CD4-positive, alpha-beta memory T cell (primary cell): ENCODE results near the gene RNASEH2C. TPM values are rescaled to one million over a fixed set of nuclear protein-coding genes. Genes with fewer than 3 reads are reported as not detected.
"Not testable (repeated sequence)": the region's sequence is repeated elsewhere in the genome, so short reads cannot be mapped to it uniquely, and the experiment has no call there.

Source experiments
- CTCF ChIA-PET: fragments of 350-600 bp; sonication (Branson Sonifier 250); formaldehyde crosslinking; loops from one replicate; lab custom pipeline; 2021; ENCODE audit warnings: inconsistent platforms; ENCODE audit not compliant: partially characterized antibody; lab: Charles Lee
- POLR2A ChIA-PET: fragments of 350-600 bp; sonication (Branson Sonifier 250); formaldehyde crosslinking; loops from one replicate; lab custom pipeline; 2021; ENCODE audit not compliant: partially characterized antibody; lab: Charles Lee
- DNase-seq, 5 donors: peaks; one replicate each; pipeline versions ENCODE4 v3.0.0 to v3.0.0-alpha.2; 2020 to 2022; ENCODE audit warnings: mixed read lengths in 1 of 5
- H3K27ac ChIP-seq: one replicate; pipeline ENCODE4 v1.7.0; 2013; ENCODE audit warnings: low read depth, low read length
- H3K27me3 ChIP-seq: 2 replicates; pipeline ENCODE4 v1.7.0; 2013; ENCODE audit warnings: mild to moderate bottlenecking, low read length, moderate library complexity; ENCODE audit not compliant: insufficient read depth
- H3K36me3 ChIP-seq: 2 replicates; pipeline ENCODE4 v1.7.0; 2013; ENCODE audit warnings: mild to moderate bottlenecking, low read length, moderate library complexity; ENCODE audit not compliant: insufficient read depth
- H3K4me1 ChIP-seq: 2 replicates; pipeline ENCODE4 v1.7.0; 2013; ENCODE audit warnings: mild to moderate bottlenecking, low read length, moderate library complexity; ENCODE audit not compliant: insufficient read depth
- H3K4me3 ChIP-seq, 2 donors: one replicate each; pipeline ENCODE4 v1.7.0; 2013; ENCODE audit warnings: low read length in 2 of 2, mild to moderate bottlenecking in 1 of 2
- H3K9me3 ChIP-seq, 2 donors: one replicate each; pipeline ENCODE4 v1.7.0; 2013; ENCODE audit warnings: low read length in 2 of 2, control low read depth in 1 of 2; ENCODE audit not compliant: control insufficient read depth in 1 of 2
- H3K27ac Mint-ChIP-seq, 7 donors: one replicate each; pipeline ENCODE4 v1.8.0; 2020 to 2021; ENCODE audit warnings: mixed read lengths in 7 of 7, mild to moderate bottlenecking in 6 of 7, inconsistent platforms in 3 of 7, moderate library complexity in 3 of 7
- H3K27me3 Mint-ChIP-seq, 2 donors: one replicate each; pipeline ENCODE4 v1.8.0; 2020 to 2021; ENCODE audit warnings: mixed read lengths in 2 of 2
- H3K36me3 Mint-ChIP-seq, 2 donors: one replicate each; pipeline ENCODE4 v1.8.0; 2020 to 2021; ENCODE audit warnings: mixed read lengths in 2 of 2, inconsistent platforms in 1 of 2, mild to moderate bottlenecking in 1 of 2
- H3K4me1 Mint-ChIP-seq, 4 donors: one replicate each; pipeline ENCODE4 v1.8.0; 2020 to 2021; ENCODE audit warnings: mixed read lengths in 4 of 4, mild to moderate bottlenecking in 1 of 4
- H3K4me3 Mint-ChIP-seq, 8 donors: one replicate each; pipeline ENCODE4 v1.8.0; 2020 to 2021; ENCODE audit warnings: mixed read lengths in 8 of 8, mild to moderate bottlenecking in 7 of 8, moderate library complexity in 6 of 8, inconsistent platforms in 3 of 8
- H3K9me3 Mint-ChIP-seq, 8 donors: one replicate each; pipeline ENCODE4 v1.8.0; 2020 to 2021; ENCODE audit warnings: mixed read lengths in 8 of 8, mild to moderate bottlenecking in 5 of 8, inconsistent platforms in 3 of 8, moderate library complexity in 1 of 8
- intact Hi-C: fragments of 100-400 bp; cut with micrococcal nuclease; formaldehyde crosslinking; loops from one replicate; pipeline ENCODE4 v1.15.1; 2023
- polyA plus RNA-seq, 2 donors: library from polyadenylated mRNA; unstranded; fragments of 300-500 nt; fragmentation: Illumina TruSeq; gene quantifications; one replicate each; pipeline ENCODE4 v1.2.3, GENCODE V29; 2021
- total RNA-seq, 2 experiments: library from RNA; stranded (reverse); gene quantifications; one replicate each; pipeline ENCODE4 v1.2.3, GENCODE V29; 2021

The RNASEH2C gene
- total and polyA plus RNA-seq, 4 experiments from 2014 or later: 61.4 to 74.2 (median 69.4) TPM

DNA sequence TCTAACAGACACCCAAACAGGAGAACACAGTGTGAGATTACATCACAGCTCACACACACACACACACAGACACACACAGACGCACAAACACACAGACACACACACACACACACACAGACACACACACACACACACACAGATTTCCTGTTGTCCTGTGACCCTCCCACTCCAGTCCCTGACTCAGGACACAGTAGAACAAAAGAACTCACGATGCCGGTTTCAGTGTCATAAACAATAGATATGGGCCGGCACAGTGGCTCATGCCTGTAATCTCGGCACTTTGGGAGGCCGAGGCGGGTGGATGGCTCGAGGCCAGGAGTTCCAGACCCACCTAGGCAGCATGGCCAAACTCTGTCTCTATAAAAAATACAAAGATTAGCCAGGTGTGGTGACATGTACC, 22.4 kb downstream of the RNASEH2C start:
- Histone ChIP-seq H3K9me3 (no peaks in the 10 kb centered on the region), H3K4me3 (no peak overlapping the region), H3K27me3 (no peaks in the 10 kb centered on the region), H3K36me3 (no peaks in the 10 kb centered on the region), H3K4me1 (no peaks in the 10 kb centered on the region), H3K27ac (no peak overlapping the region)
- DNase-seq: no peak
- ChIA-PET CTCF (no interaction called here), POLR2A (no interaction called here)
- Mint-ChIP-seq H3K9me3 (no peaks in the 10 kb centered on the region), H3K4me3 (no peak overlapping the region), H3K36me3 (no peaks in the 10 kb centered on the region), H3K4me1 (no peaks in the 10 kb centered on the region), H3K27me3 (peaks cover 1 to 5% of the 10 kb centered on the region in 2 donors), H3K27ac (no peak overlapping the region)
- intact Hi-C loops: no loop called here

GRCh38 chr11:65696802-65697552, 23.6 kb downstream of the RNASEH2C start:
- POLR2A ChIA-PET: no interaction called here
- no peak overlapping the region for H3K4me3 ChIP-seq
- intact Hi-C loops: no loop called here
- no peaks in the 10 kb centered on the region for H3K4me1 ChIP-seq
- no peaks in the 10 kb centered on the region for H3K9me3 Mint-ChIP-seq
- H3K27me3 ChIP-seq: no peaks in the 10 kb centered on the region
- H3K36me3 ChIP-seq: no peaks in the 10 kb centered on the region
- H3K36me3 Mint-ChIP-seq: no peaks in the 10 kb centered on the region
- peak overlapping the region in 2 of 7 donors; percentile 37 to 72 for H3K27ac Mint-ChIP-seq
- no peaks in the 10 kb centered on the region for H3K9me3 ChIP-seq
- H3K4me1 Mint-ChIP-seq: no peaks in the 10 kb centered on the region
- peaks cover 0 to 1% of the 10 kb centered on the region in 2 donors for H3K27me3 Mint-ChIP-seq
- DNase-seq: no peak
- CTCF ChIA-PET: interaction anchor here (1.2 kb wide), 1 partner anchor 8 kb away, joined by 3 read pairs; no protein-coding TSS in a partner anchor
- H3K4me3 Mint-ChIP-seq: no peak overlapping the region
- H3K27ac ChIP-seq: no peak overlapping the region

DNA sequence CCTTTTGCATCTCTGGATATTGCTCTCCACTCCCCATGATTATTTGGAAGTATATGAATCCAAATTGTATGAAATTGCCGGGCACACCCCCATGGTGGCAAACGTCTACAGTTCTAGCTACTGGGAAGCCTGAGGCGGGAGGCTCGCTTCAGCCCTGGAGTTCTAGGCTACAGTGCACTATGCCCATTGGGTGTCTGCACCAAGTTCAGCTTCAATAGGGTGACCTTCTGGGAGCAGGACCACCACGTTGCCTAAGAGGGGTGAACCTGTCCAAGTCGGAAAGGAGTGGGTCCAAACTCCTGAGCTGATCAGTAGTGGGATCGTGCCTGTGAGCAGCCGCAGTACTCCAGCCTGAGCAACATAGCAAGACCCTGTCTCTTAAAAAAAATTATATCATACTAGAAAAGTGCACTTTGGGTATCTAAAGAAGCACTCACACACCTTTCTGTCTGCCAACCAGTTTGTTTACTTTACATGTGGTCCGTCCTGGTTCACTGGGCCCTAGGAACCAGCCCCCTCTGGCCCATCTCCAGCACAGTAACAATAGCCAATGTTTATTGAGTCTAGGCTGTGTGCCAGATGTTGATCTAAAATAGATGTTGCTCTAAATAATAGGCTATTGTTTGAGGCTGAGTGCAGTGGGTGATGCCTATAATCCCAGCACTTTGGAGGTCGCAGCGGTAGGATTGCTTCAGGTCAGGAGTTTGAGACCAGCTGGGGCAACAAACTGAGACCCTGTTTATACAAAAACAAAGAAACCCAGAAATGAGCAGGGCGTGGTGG, 24.9 kb downstream of the RNASEH2C start:
- Histone ChIP-seq H3K27me3 (no peaks in the 10 kb centered on the region), H3K4me3 (no peak overlapping the region), H3K9me3 (no peaks in the 10 kb centered on the region), H3K27ac (no peak overlapping the region), H3K4me1 (no peaks in the 10 kb centered on the region), H3K36me3 (no peaks in the 10 kb centered on the region)
- Mint-ChIP-seq H3K27ac (no peak overlapping the region), H3K4me1 (no peaks in the 10 kb centered on the region), H3K36me3 (no peaks in the 10 kb centered on the region), H3K27me3 (peaks cover 0 to 1% of the 10 kb centered on the region in 2 donors), H3K9me3 (no peaks in the 10 kb centered on the region), H3K4me3 (no peak overlapping the region)
- ChIA-PET CTCF (interaction anchor here (0.6 to 1.2 kb wide), 3 partner anchors 9 to 177 kb away, joined by 3 read pairs; no protein-coding TSS in a partner anchor), POLR2A (no interaction called here)
- intact Hi-C loops: no loop called here
- no peak for DNase-seq

DNA sequence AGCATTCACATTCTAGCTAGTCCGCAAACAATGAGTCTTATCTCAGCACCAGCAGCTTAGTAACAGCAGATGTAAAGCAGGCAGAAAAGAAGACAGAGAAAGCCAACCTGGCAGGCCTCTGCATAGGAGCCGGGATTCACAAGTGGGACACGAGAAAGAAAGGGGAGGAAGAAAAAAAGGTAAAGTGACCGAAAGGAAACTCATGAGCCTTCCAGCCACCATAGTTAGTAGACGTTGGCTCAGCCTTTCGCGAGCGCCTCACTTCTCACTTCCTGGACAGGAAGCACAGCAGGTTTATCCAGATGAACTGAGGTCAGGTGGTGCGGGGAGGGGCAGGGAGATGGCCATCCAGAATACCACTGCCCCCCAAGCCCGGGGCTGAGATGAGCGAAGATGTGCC, 28.2 kb downstream of the RNASEH2C start:
- intact Hi-C loops: no loop called here
- POLR2A ChIA-PET: no interaction called here
- H3K27ac ChIP-seq: no peak overlapping the region

DNA sequence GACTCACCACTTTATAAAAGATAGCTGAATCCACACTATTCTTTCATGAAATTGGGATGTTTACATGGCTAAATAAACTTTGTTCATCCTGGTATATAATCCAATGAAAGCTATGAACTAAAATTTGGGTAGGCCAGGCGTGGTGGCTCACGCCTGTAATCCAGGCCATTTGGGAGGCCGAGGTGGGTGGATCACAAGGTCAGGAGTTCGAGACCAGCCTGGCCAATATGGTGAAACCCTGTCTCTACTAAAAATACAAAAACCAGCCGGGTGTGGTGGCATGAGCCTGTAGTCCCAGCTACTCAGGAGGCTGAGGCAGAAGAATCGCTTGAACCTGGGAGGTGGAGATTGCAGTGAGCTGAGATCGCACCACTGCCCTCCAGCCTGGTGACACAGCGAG, 28.8 kb downstream of the RNASEH2C start:
- H3K9me3 ChIP-seq, H3K27me3 ChIP-seq, DNase-seq, H3K36me3 ChIP-seq, H3K9me3 Mint-ChIP-seq, H3K27me3 Mint-ChIP-seq, POLR2A ChIA-PET, H3K4me1 ChIP-seq, H3K4me3 Mint-ChIP-seq, H3K27ac ChIP-seq, H3K36me3 Mint-ChIP-seq, intact Hi-C loops, H3K4me1 Mint-ChIP-seq, H3K27ac Mint-ChIP-seq, H3K4me3 ChIP-seq: not testable (repeated sequence)
- CTCF ChIA-PET: interaction anchor here (0.6 kb wide), 1 partner anchor 331 kb away, joined by 3 read pairs; no protein-coding TSS in a partner anchor

More for the DNA sequence above, 28.2 kb downstream of the RNASEH2C start:
- Mint-ChIP-seq H3K36me3 (no peaks in the 10 kb centered on the region), H3K27me3 (peaks cover 0 to 1% of the 10 kb centered on the region in 2 donors), H3K4me1 (no peaks in the 10 kb centered on the region), H3K9me3 (no peaks in the 10 kb centered on the region), H3K27ac (no peak overlapping the region), H3K4me3 (no peak overlapping the region)
- Histone ChIP-seq H3K36me3 (no peaks in the 10 kb centered on the region), H3K9me3 (no peaks in the 10 kb centered on the region), H3K27me3 (no peaks in the 10 kb centered on the region), H3K4me1 (no peaks in the 10 kb centered on the region), H3K4me3 (no peak overlapping the region)
- no peak for DNase-seq
- CTCF ChIA-PET: no interaction called here

DNA sequence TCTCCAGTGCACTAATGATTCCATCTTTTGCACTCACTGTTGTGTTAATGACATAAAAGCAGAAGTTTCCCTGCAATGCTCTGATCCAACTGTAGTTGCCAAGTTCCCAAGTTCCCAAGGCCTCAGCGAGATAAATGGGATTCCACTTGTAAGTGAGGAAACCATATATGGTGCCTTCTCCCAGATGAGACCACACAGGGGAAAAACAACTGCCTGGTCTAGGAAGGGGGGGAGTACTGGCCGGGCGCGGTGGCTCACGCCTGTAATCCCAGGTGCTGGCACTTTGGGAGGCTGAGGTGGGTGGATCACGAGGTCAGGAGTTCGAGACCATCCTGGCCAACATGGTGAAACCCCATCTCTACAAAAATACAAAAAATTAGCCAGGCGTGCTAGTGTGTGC, 34.6 kb downstream of the RNASEH2C start:
- Mint-ChIP-seq H3K27ac (no peak overlapping the region), H3K4me1 (no peaks in the 10 kb centered on the region), H3K4me3 (no peak overlapping the region), H3K27me3 (peaks cover 2 to 3% of the 10 kb centered on the region in 2 donors), H3K36me3 (no peaks in the 10 kb centered on the region), H3K9me3 (no peaks in the 10 kb centered on the region)
- H3K4me1 ChIP-seq: no peaks in the 10 kb centered on the region
- DNase-seq: no peak
- H3K27me3 ChIP-seq: no peaks in the 10 kb centered on the region
- CTCF ChIA-PET: no interaction called here
- no peaks in the 10 kb centered on the region for H3K9me3 ChIP-seq
- H3K36me3 ChIP-seq: no peaks in the 10 kb centered on the region
- POLR2A ChIA-PET: no interaction called here
- H3K27ac ChIP-seq: no peak overlapping the region
- no peak overlapping the region for H3K4me3 ChIP-seq
- intact Hi-C loops: no loop called here

GRCh38 chr11:65683480-65683879, 37.1 kb downstream of the RNASEH2C start:
- CTCF ChIA-PET, H3K36me3 Mint-ChIP-seq, H3K27ac Mint-ChIP-seq, H3K27me3 Mint-ChIP-seq, intact Hi-C loops, H3K27ac ChIP-seq, H3K4me1 Mint-ChIP-seq, H3K4me3 Mint-ChIP-seq, H3K4me1 ChIP-seq, H3K36me3 ChIP-seq, H3K4me3 ChIP-seq, H3K9me3 Mint-ChIP-seq, H3K27me3 ChIP-seq, POLR2A ChIA-PET, DNase-seq, H3K9me3 ChIP-seq: not testable (repeated sequence)
